Midbrain (tissue), 1 donor: ENCODE measurements around the gene ZNRD2.

ENCODE experiments used
- DNase-seq: peaks from one replicate; lab custom pipeline; 2025; lab: John Stamatoyannopoulos, UW

Gene ZNRD2

GRCh38 chr11:65538232-65538914 is 31.9 kb upstream of the ZNRD2 start:
- DNase-seq: no peak

GRCh38 chr11:65538915-65539743 is 31.1 kb upstream of the ZNRD2 start:
- DNase-seq: no peak

GRCh38 chr11:65539744-65540289 is 30.5 kb upstream of the ZNRD2 start:
- DNase-seq: no peak

GRCh38 chr11:65540290-65541092 is 29.8 kb upstream of the ZNRD2 start:
- peak; percentile 89 for DNase-seq

GRCh38 chr11:65541093-65541982 is 28.9 kb upstream of the ZNRD2 start:
- no peak for DNase-seq

GRCh38 chr11:65542738-65543390 is 27.4 kb upstream of the ZNRD2 start:
- no peak for DNase-seq

- DNase-seq: no peak
These were observed 24.4 kb upstream of the ZNRD2 start for GRCh38 chr11:65545853-65546216.

GRCh38 chr11:65546217-65546958 is 23.9 kb upstream of the ZNRD2 start:
- no peak for DNase-seq

GRCh38 chr11:65547446-65548125 is 22.7 kb upstream of the ZNRD2 start:
- no peak for DNase-seq

- DNase-seq: peak; percentile 2
These were observed 21.9 kb upstream of the ZNRD2 start for GRCh38 chr11:65548395-65548794.

- no peak for DNase-seq
These were observed 21.2 kb upstream of the ZNRD2 start for GRCh38 chr11:65549096-65549495.

GRCh38 chr11:65551572-65552387 is 18.5 kb upstream of the ZNRD2 start:
- peak; percentile 17 for DNase-seq

- no peak for DNase-seq
These were observed 17.8 kb upstream of the ZNRD2 start for GRCh38 chr11:65552388-65552951.

- DNase-seq: no peak
These were observed 16.8 kb upstream of the ZNRD2 start for GRCh38 chr11:65553301-65554001.

GRCh38 chr11:65554057-65554818 is 16.0 kb upstream of the ZNRD2 start:
- DNase-seq: no peak

GRCh38 chr11:65554842-65555430 is 15.3 kb upstream of the ZNRD2 start:
- no peak for DNase-seq
